CMK (cell line): Measurements from ENCODE around the gene KDM4B.

Source experiments
- DNase-seq: peaks from one replicate; pipeline ENCODE4 v3.0.0-alpha.2; 2010; ENCODE audit warnings: low read depth

KDM4B gene

GRCh38 chr19:5104871-5105351 is 136.0 kb downstream of the KDM4B start:
- no peak for DNase-seq

GRCh38 chr19:5106191-5106726 is 137.3 kb downstream of the KDM4B start:
- DNase-seq, result no peak

GRCh38 chr19:5106971-5107370 is 138.1 kb downstream of the KDM4B start:
- no peak for DNase-seq

- no peak for DNase-seq
Measured at GRCh38 chr19:5107432-5108122, 138.7 kb downstream of the KDM4B start.

GRCh38 chr19:5108123-5108596 is 139.2 kb downstream of the KDM4B start:
- no peak for DNase-seq

GRCh38 chr19:5108866-5109265 is 140.0 kb downstream of the KDM4B start:
- DNase-seq, result no peak

GRCh38 chr19:5109560-5109959 is 140.6 kb downstream of the KDM4B start:
- DNase-seq, result no peak

GRCh38 chr19:5110546-5110945 is 141.6 kb downstream of the KDM4B start:
- no peak for DNase-seq

- no peak for DNase-seq
Measured at GRCh38 chr19:5111051-5111450, 142.1 kb downstream of the KDM4B start.

- no peak for DNase-seq
Measured at GRCh38 chr19:5112175-5112574, 143.3 kb downstream of the KDM4B start.

- no peak for DNase-seq
Measured at GRCh38 chr19:5112681-5113575, 144.0 kb downstream of the KDM4B start.

GRCh38 chr19:5113633-5114586 is 145.0 kb downstream of the KDM4B start:
- DNase-seq, result no peak

- no peak for DNase-seq
Measured at GRCh38 chr19:5114727-5115126, 145.8 kb downstream of the KDM4B start.

- DNase-seq, result no peak
Measured at GRCh38 chr19:5115351-5115750, 146.4 kb downstream of the KDM4B start.

- no peak for DNase-seq
Measured at GRCh38 chr19:5115771-5116202, 146.9 kb downstream of the KDM4B start.

- no peak for DNase-seq
Measured at GRCh38 chr19:5116292-5116691, 147.4 kb downstream of the KDM4B start.

GRCh38 chr19:5117421-5117820 is 148.5 kb downstream of the KDM4B start:
- no peak for DNase-seq

- DNase-seq, result no peak
Measured at GRCh38 chr19:5118026-5118425, 149.1 kb downstream of the KDM4B start.

GRCh38 chr19:5119297-5119998 is 150.5 kb downstream of the KDM4B start:
- DNase-seq, result no peak

- DNase-seq, result no peak
Measured at GRCh38 chr19:5120321-5120720, 151.4 kb downstream of the KDM4B start.

- DNase-seq, result no peak
Measured at GRCh38 chr19:5120833-5121232, 151.9 kb downstream of the KDM4B start.
